ENCODE measurements around the gene TCF25. TPM values are rescaled to one million over a fixed set of nuclear protein-coding genes. Genes with fewer than 3 reads are reported as not detected.

TCF25 gene
- total RNA-seq (2022; extraction: Qiagen RNA extraction; ENCODE audit: low read depth): 62.2 to 83.9 TPM (median 79.4 TPM) in 5 replicates

GRCh38 chr16:89873109-89873971 is at the start of gene TCF25:
TSS of gene TCF25 (plus strand) at chr16:89873592. CDS start at chr16:89873668, 76 bp downstream.

DNA sequence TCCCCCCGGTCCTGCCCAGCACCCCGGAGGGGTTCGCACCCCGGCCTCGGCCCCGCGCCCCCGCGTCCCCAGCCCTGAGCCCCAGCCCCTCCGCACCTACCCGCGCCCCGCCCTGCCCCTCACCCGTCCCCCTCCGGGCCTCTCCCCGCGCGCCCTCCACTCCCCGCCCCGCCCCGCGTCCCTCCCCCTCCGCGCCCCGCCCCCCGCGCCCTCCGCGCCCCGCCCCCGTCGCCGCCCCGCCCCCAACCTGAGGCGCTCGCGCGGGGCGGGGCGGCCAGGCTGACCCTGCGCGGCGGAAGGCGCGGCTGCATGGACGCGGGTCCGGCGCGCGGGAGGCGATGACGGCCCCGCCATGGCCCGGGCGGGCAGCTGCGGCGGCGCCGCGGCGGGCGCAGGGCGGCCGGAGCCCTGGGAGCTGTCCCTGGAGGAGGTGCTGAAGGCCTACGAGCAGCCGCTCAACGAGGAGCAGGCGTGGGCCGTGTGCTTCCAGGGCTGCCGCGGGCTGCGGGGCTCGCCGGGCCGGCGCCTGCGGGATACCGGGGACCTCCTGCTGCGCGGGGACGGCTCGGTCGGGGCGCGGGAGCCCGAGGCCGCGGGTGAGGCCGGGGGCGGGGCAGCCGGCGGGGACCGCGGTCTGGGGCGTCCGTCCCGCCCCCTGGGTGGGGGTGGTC is 45.1 kb upstream of the TCF25 start, which contains the start of gene SPIRE2:
Gene SPIRE2, plus strand, starts transcription at position 277 of the 671 bp plus-strand sequence. Its CDS starts 76 bp downstream, at position 353.

DNA sequence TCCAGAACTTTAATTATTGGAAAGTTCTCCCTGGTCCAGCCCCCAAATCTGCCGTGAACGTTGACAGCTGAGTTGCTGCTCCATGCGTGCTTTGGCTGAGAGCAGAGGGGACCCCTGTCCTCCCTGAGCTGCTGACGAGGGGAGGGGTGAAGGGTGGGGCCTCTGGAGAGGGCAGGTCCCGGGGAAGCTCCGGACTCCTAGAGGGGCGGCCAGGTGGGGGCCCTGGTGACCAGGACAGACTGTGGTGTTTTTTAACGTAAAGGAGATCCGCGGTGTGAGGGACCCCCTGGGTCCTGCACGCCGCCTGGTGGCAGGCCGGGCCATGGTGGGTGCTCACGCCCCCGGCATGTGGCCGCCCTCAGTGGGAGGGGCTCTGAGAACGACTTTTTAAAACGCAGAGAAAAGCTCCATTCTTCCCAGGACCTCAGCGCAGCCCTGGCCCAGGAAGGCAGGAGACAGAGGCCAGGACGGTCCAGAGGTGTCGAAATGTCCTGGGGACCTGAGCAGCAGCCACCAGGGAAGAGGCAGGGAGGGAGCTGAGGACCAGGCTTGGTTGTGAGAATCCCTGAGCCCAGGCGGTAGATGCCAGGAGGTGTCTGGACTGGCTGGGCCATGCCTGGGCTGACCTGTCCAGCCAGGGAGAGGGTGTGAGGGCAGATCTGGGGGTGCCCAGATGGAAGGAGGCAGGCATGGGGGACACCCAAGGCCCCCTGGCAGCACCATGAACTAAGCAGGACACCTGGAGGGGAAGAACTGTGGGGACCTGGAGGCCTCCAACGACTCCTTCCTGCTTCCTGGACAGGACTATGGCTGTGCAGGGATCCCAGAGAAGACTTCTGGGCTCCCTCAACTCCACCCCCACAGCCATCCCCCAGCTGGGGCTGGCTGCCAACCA is 45.3 kb downstream of the TCF25 start, which contains the start of gene MC1R:
Gene MC1R, plus strand, starts transcription at position 410 of the 895 bp plus-strand sequence. Its CDS starts 397 bp downstream, at position 807.

DNA sequence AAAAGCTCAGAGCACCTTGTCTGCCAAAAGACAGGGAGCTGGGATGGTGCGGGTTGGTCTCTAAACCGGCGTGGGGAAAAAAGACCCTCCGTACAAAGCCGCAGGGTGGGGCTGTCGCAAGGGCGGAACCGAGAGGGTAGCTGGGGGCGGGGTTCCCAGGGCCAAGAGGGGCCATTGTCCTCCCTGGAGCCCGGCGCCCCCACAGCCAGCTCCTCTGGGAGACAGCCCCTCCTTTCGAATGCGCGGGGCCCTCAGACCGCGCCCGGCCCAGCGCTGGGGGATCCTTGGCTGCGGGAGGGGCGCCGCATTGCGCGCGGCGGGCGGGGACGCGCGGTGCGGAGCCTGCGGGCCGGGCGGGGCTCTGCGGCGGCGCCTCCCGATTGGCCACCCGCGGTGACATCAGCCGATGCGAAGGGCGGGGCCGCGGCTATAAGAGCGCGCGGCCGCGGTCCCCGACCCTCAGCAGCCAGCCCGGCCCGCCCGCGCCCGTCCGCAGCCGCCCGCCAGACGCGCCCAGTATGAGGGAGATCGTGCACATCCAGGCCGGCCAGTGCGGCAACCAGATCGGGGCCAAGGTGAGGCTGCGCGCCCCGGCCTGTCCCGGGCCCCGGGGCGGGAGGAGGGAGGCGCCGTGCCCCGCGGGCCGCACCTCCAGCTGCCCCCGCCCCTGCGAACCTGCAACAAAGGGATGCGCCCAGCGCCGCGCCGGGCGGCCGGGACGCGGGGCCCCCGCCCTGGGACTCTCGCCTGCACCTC is 49.7 kb downstream of the TCF25 start, which contains the start of gene TUBB3:
Gene TUBB3, plus strand, starts transcription at position 459 of the 756 bp plus-strand sequence. Its CDS starts 60 bp downstream, at position 519.

Other genes starting within 250 kb of the TCF25 start
- 69.7 to 101 TPM (median 95.5 TPM) in 5 replicates for gene CHMP1A, start 215.9 kb upstream of the TCF25 start, total RNA-seq (2022; extraction: Qiagen RNA extraction; ENCODE audit: low read depth)
- 12.3 to 17.6 TPM (median 15.9 TPM) in 5 replicates for gene SPATA33, start 215.8 kb upstream of the TCF25 start, total RNA-seq (2022; extraction: Qiagen RNA extraction; ENCODE audit: low read depth)
- 36.7 to 66.1 TPM (median 44.0 TPM) in 5 replicates for gene CDK10, start 186.9 kb upstream of the TCF25 start, total RNA-seq (2022; extraction: Qiagen RNA extraction; ENCODE audit: low read depth)
- gene SPATA2L, start 171.9 kb upstream of the TCF25 start, total RNA-seq (2022; extraction: Qiagen RNA extraction; ENCODE audit: low read depth): 6.7 to 15.9 TPM (median 12.0 TPM) in 5 replicates
- gene VPS9D1, start 152.7 kb upstream of the TCF25 start, total RNA-seq (2022; extraction: Qiagen RNA extraction; ENCODE audit: low read depth): 2.4 to 6.2 TPM (median 4.6 TPM) in 5 replicates
- gene ZNF276, start 152.1 kb upstream of the TCF25 start, total RNA-seq (2022; extraction: Qiagen RNA extraction; ENCODE audit: low read depth): 14.1 to 20.7 TPM (median 18.4 TPM) in 5 replicates
- gene FANCA, start 56.9 kb upstream of the TCF25 start, total RNA-seq (2022; extraction: Qiagen RNA extraction; ENCODE audit: low read depth): 25.6 to 42.4 TPM (median 35.3 TPM) in 5 replicates
- 5.1 to 10.1 TPM (median 8.1 TPM) in 5 replicates for gene SPIRE2, start 45.1 kb upstream of the TCF25 start, total RNA-seq (2022; extraction: Qiagen RNA extraction; ENCODE audit: low read depth)
- gene MC1R, start 45.3 kb downstream of the TCF25 start, total RNA-seq (2022; extraction: Qiagen RNA extraction; ENCODE audit: low read depth): 4.5 to 7.3 TPM (median 7.1 TPM) in 5 replicates
- 154 to 288 TPM (median 254 TPM) in 5 replicates for gene TUBB3, start 49.8 kb downstream of the TCF25 start, total RNA-seq (2022; extraction: Qiagen RNA extraction; ENCODE audit: low read depth)
- 69.6 to 120 TPM (median 112 TPM) in 5 replicates for gene DEF8, start 75.2 kb downstream of the TCF25 start, total RNA-seq (2022; extraction: Qiagen RNA extraction; ENCODE audit: low read depth)
- gene DBNDD1, start 145.9 kb downstream of the TCF25 start, total RNA-seq (2022; extraction: Qiagen RNA extraction; ENCODE audit: low read depth): 38.4 to 67.1 TPM (median 61.3 TPM) in 5 replicates
- not detected in 5 replicates for gene PRDM7, start 203.7 kb downstream of the TCF25 start, total RNA-seq (2022; extraction: Qiagen RNA extraction; ENCODE audit: low read depth)